ENCODE measurements around the gene TNFAIP3.

The TNFAIP3 gene

GRCh38 chr6:137866914-137867684, at the start of gene TNFAIP3:
TNFAIP3 (plus strand) TSS chr6:137867259; CDS start chr6:137871228, 3,969 bp downstream.
- Histone ChIP-seq H3K9ac (ENCODE audit: low read depth in 1 of 2, low read length in 2 of 2) (peak within 1 kb of the TSS; percentile 87 to 99), H3K4me3 (ENCODE audit: low read depth in 1 of 2, low read length in 2 of 2) (peak within 1 kb of the TSS; percentile 96 to 99), H3K9me3 (ENCODE audit: control insufficient read depth in 1 of 2, low read length in 2 of 2) (no peaks in the 10 kb centered on the region), H3K27ac (ENCODE audit: low read depth, low read length) (peak within 1 kb of the TSS; percentile 77), H3K36me3 (ENCODE audit: control insufficient read depth in 1 of 2, insufficient read depth in 2 of 2, low read length in 2 of 2) (no peaks in the 10 kb centered on the region), H3K4me1 (ENCODE audit: control insufficient read depth in 1 of 2, insufficient read depth in 2 of 2, low read length in 2 of 2) (peaks cover 26 to 32% of the 10 kb centered on the region in 2 donors), H3K27me3 (ENCODE audit: control insufficient read depth in 1 of 2, insufficient read depth in 2 of 2, low read length in 2 of 2) (no peaks in the 10 kb centered on the region)

DNA sequence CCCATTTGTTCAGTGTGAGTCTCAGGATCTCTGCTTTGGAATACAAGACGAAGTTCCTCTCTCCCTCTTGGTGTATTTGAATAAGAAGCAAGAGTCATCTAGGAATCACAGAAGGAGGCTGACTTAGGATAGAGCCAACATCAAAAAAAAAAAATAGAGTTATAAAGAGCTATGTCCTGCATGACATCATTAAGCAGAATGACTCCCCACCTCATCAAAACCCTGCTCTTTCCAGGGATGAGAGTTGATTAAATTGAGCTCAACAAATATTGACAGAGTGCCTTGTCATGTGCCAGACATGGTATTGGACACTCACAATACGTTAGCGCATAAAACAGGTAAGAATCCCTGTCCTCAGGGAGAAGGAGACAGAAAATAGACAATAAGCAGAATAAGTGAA, 48.6 kb upstream of the TNFAIP3 start:
- Histone ChIP-seq H3K4me3 (ENCODE audit: low read depth in 1 of 2, low read length in 2 of 2) (no peak overlapping the region), H3K4me1 (ENCODE audit: control insufficient read depth in 1 of 2, insufficient read depth in 2 of 2, low read length in 2 of 2) (peaks cover 5 to 8% of the 10 kb centered on the region in 2 donors), H3K9ac (ENCODE audit: low read depth in 1 of 2, low read length in 2 of 2) (no peak overlapping the region)

DNA sequence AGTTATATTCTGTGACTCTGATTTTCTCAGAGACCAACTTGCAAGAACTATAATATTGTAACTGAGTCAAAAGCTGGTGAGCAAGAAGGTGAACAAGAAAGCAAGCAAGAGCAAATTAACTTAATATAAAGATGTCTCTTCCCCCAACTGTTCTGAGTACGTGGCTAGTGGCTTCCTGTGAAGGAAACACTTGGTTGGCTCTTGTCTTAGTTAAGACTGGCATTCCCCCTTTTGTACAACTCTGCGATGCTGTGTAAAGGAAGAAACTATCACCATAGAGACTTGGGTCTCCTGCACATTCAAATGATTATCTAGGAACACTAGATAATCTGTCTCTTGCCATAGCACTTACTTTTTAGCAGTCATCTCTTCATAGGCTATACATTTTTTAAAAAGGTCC, 47.3 kb upstream of the TNFAIP3 start:
- Histone ChIP-seq H3K9me3 (ENCODE audit: control insufficient read depth in 1 of 2, low read length in 2 of 2) (no peaks in the 10 kb centered on the region), H3K4me1 (ENCODE audit: control insufficient read depth in 1 of 2, insufficient read depth in 2 of 2, low read length in 2 of 2) (peaks cover 9 to 15% of the 10 kb centered on the region in 2 donors), H3K36me3 (ENCODE audit: control insufficient read depth in 1 of 2, insufficient read depth in 2 of 2, low read length in 2 of 2) (no peaks in the 10 kb centered on the region), H3K27me3 (ENCODE audit: control insufficient read depth in 1 of 2, insufficient read depth in 2 of 2, low read length in 2 of 2) (no peaks in the 10 kb centered on the region), H3K4me3 (ENCODE audit: low read depth in 1 of 2, low read length in 2 of 2) (no peak overlapping the region), H3K27ac (ENCODE audit: low read depth, low read length) (no peak overlapping the region), H3K9ac (ENCODE audit: low read depth in 1 of 2, low read length in 2 of 2) (no peak overlapping the region)

More for the DNA sequence above, 48.6 kb upstream of the TNFAIP3 start:
- Histone ChIP-seq H3K9me3 (ENCODE audit: control insufficient read depth in 1 of 2, low read length in 2 of 2) (no peaks in the 10 kb centered on the region), H3K36me3 (ENCODE audit: control insufficient read depth in 1 of 2, insufficient read depth in 2 of 2, low read length in 2 of 2) (no peaks in the 10 kb centered on the region), H3K27ac (ENCODE audit: low read depth, low read length) (no peak overlapping the region), H3K27me3 (ENCODE audit: control insufficient read depth in 1 of 2, insufficient read depth in 2 of 2, low read length in 2 of 2) (no peaks in the 10 kb centered on the region)

DNA sequence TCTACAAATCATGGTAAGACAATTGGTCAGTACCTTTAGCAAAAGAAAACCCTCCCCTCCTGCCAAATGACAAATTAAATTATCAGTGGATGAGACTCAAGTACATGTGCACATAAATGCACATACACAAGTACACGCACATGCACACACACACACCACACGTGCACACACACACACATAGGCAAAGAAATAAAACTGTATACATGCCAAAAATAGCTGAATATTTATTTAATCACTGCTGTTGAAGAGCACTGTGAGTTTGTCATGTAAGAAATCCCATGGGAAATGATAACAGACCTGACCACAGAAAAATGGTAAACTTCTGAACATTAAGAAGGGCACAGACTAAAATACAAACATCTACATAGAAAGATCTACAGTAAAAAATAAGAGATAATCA, 46.6 kb upstream of the TNFAIP3 start:
- H3K36me3 ChIP-seq (ENCODE audit: control insufficient read depth in 1 of 2, insufficient read depth in 2 of 2, low read length in 2 of 2): no peaks in the 10 kb centered on the region
- H3K27me3 ChIP-seq (ENCODE audit: control insufficient read depth in 1 of 2, insufficient read depth in 2 of 2, low read length in 2 of 2): no peaks in the 10 kb centered on the region
- peaks cover 9 to 15% of the 10 kb centered on the region in 2 donors for H3K4me1 ChIP-seq (ENCODE audit: control insufficient read depth in 1 of 2, insufficient read depth in 2 of 2, low read length in 2 of 2)
- H3K27ac ChIP-seq (ENCODE audit: low read depth, low read length): no peak overlapping the region
- no peak overlapping the region for H3K4me3 ChIP-seq (ENCODE audit: low read depth in 1 of 2, low read length in 2 of 2)
- no peak overlapping the region for H3K9ac ChIP-seq (ENCODE audit: low read depth in 1 of 2, low read length in 2 of 2)
- H3K9me3 ChIP-seq (ENCODE audit: control insufficient read depth in 1 of 2, low read length in 2 of 2): no peaks in the 10 kb centered on the region

DNA sequence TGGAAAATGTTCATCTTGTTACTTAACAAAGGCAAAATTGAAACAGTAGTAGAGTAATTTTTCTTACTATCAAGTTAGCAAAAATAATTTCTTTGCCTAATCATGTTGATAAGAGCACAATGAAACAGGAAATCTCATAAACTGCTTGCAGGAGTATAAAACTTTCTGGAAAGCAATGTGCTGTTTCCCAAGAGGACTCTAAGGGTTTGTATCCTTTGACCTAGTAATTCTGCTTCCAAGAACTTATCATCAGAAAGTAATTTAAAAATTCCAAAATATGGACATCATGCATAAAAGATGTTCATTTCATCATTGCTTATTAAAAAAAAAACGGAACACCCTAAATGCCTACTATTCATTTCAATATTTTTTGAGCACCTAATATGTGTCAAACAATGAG, 46.1 kb upstream of the TNFAIP3 start:
- Histone ChIP-seq H3K27ac (ENCODE audit: low read depth, low read length) (no peak overlapping the region), H3K9ac (ENCODE audit: low read depth in 1 of 2, low read length in 2 of 2) (no peak overlapping the region), H3K36me3 (ENCODE audit: control insufficient read depth in 1 of 2, insufficient read depth in 2 of 2, low read length in 2 of 2) (no peaks in the 10 kb centered on the region), H3K27me3 (ENCODE audit: control insufficient read depth in 1 of 2, insufficient read depth in 2 of 2, low read length in 2 of 2) (no peaks in the 10 kb centered on the region), H3K4me1 (ENCODE audit: control insufficient read depth in 1 of 2, insufficient read depth in 2 of 2, low read length in 2 of 2) (peaks cover 9 to 11% of the 10 kb centered on the region in 2 donors), H3K9me3 (ENCODE audit: control insufficient read depth in 1 of 2, low read length in 2 of 2) (no peaks in the 10 kb centered on the region), H3K4me3 (ENCODE audit: low read depth in 1 of 2, low read length in 2 of 2) (no peak overlapping the region)

DNA sequence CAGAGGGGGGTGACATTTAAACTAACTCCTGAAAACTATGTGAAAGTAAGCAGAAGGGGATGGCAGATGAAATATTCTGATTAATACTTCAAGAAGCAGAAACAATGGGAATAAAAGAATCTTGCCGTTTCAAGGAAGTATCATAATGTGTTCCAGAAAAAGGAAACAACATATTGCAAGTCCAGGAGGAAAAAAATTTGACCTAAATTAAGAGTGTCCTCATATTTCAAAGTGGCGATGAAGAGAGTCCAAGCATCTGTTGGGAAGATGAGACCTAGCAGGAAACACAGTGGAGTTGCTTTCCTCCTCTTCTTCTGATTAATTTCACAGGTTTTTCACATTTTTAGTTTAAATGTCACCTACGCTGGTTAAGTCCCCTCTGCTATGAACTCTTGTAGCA, 45.6 kb upstream of the TNFAIP3 start:
- Histone ChIP-seq H3K27ac (ENCODE audit: low read depth, low read length) (no peak overlapping the region), H3K9me3 (ENCODE audit: control insufficient read depth in 1 of 2, low read length in 2 of 2) (no peaks in the 10 kb centered on the region), H3K4me1 (ENCODE audit: control insufficient read depth in 1 of 2, insufficient read depth in 2 of 2, low read length in 2 of 2) (peaks cover 4 to 7% of the 10 kb centered on the region in 2 donors), H3K36me3 (ENCODE audit: control insufficient read depth in 1 of 2, insufficient read depth in 2 of 2, low read length in 2 of 2) (no peaks in the 10 kb centered on the region), H3K27me3 (ENCODE audit: control insufficient read depth in 1 of 2, insufficient read depth in 2 of 2, low read length in 2 of 2) (no peaks in the 10 kb centered on the region), H3K9ac (ENCODE audit: low read depth in 1 of 2, low read length in 2 of 2) (no peak overlapping the region), H3K4me3 (ENCODE audit: low read depth in 1 of 2, low read length in 2 of 2) (no peak overlapping the region)

GRCh38 chr6:137823826-137824555, 43.1 kb upstream of the TNFAIP3 start:
- Histone ChIP-seq H3K4me1 (ENCODE audit: control insufficient read depth in 1 of 2, insufficient read depth in 2 of 2, low read length in 2 of 2) (peaks cover 4 to 7% of the 10 kb centered on the region in 2 donors), H3K4me3 (ENCODE audit: low read depth in 1 of 2, low read length in 2 of 2) (peak overlapping the region in 1 of 2 donors; percentile 30), H3K27me3 (ENCODE audit: control insufficient read depth in 1 of 2, insufficient read depth in 2 of 2, low read length in 2 of 2) (no peaks in the 10 kb centered on the region), H3K9me3 (ENCODE audit: control insufficient read depth in 1 of 2, low read length in 2 of 2) (no peaks in the 10 kb centered on the region), H3K36me3 (ENCODE audit: control insufficient read depth in 1 of 2, insufficient read depth in 2 of 2, low read length in 2 of 2) (no peaks in the 10 kb centered on the region), H3K27ac (ENCODE audit: low read depth, low read length) (no peak overlapping the region), H3K9ac (ENCODE audit: low read depth in 1 of 2, low read length in 2 of 2) (peak overlapping the region in 1 of 2 donors; percentile 26)

- Histone ChIP-seq H3K27me3 (ENCODE audit: control insufficient read depth in 1 of 2, insufficient read depth in 2 of 2, low read length in 2 of 2) (no peaks in the 10 kb centered on the region), H3K27ac (ENCODE audit: low read depth, low read length) (no peak overlapping the region), H3K9ac (ENCODE audit: low read depth in 1 of 2, low read length in 2 of 2) (peak overlapping the region in 1 of 2 donors; percentile 16), H3K4me3 (ENCODE audit: low read depth in 1 of 2, low read length in 2 of 2) (peak overlapping the region in 1 of 2 donors; percentile 30), H3K4me1 (ENCODE audit: control insufficient read depth in 1 of 2, insufficient read depth in 2 of 2, low read length in 2 of 2) (peaks cover 7% of the 10 kb centered on the region in 2 donors), H3K36me3 (ENCODE audit: control insufficient read depth in 1 of 2, insufficient read depth in 2 of 2, low read length in 2 of 2) (no peaks in the 10 kb centered on the region), H3K9me3 (ENCODE audit: control insufficient read depth in 1 of 2, low read length in 2 of 2) (no peaks in the 10 kb centered on the region)
These were observed 42.5 kb upstream of the TNFAIP3 start for GRCh38 chr6:137824556-137824879.

- no peak overlapping the region for H3K27ac ChIP-seq (ENCODE audit: low read depth, low read length)
- no peaks in the 10 kb centered on the region for H3K27me3 ChIP-seq (ENCODE audit: control insufficient read depth in 1 of 2, insufficient read depth in 2 of 2, low read length in 2 of 2)
- no peak overlapping the region for H3K9ac ChIP-seq (ENCODE audit: low read depth in 1 of 2, low read length in 2 of 2)
- H3K36me3 ChIP-seq (ENCODE audit: control insufficient read depth in 1 of 2, insufficient read depth in 2 of 2, low read length in 2 of 2): no peaks in the 10 kb centered on the region
- H3K4me1 ChIP-seq (ENCODE audit: control insufficient read depth in 1 of 2, insufficient read depth in 2 of 2, low read length in 2 of 2): peaks cover 7 to 10% of the 10 kb centered on the region in 2 donors
- no peaks in the 10 kb centered on the region for H3K9me3 ChIP-seq (ENCODE audit: control insufficient read depth in 1 of 2, low read length in 2 of 2)
- H3K4me3 ChIP-seq (ENCODE audit: low read depth in 1 of 2, low read length in 2 of 2): no peak overlapping the region
These were observed 42.2 kb upstream of the TNFAIP3 start for GRCh38 chr6:137824896-137825295.

DNA sequence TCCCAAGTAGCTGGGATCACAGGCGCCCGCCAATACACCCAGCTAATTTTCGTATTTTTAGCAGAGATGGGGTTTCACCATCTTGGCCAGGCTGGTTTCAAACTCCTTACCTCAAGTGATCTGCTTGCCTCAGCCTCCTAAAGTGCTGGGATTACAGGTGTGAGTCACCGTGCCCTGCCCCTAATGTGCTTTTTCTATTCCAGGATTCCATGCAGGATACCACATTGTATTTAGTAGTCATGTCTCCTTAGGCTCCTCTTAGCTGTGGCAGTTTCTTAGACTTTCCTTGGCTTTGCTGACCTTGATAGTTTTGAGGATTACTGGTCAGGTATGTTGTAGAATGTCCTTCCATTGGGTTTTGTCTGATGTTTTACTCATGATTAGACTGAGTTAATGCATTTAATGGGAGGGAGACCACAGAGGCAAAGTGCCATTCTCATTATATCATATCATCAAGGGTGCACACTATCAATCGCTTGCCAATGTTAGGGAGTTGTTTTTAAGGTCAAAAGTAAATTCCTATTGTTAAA, 39.6 kb upstream of the TNFAIP3 start:
- Histone ChIP-seq H3K4me1 (ENCODE audit: control insufficient read depth in 1 of 2, insufficient read depth in 2 of 2, low read length in 2 of 2) (peaks cover 7 to 19% of the 10 kb centered on the region in 2 donors), H3K9me3 (ENCODE audit: control insufficient read depth in 1 of 2, low read length in 2 of 2) (no peaks in the 10 kb centered on the region), H3K9ac (ENCODE audit: low read depth in 1 of 2, low read length in 2 of 2) (no peak overlapping the region), H3K36me3 (ENCODE audit: control insufficient read depth in 1 of 2, insufficient read depth in 2 of 2, low read length in 2 of 2) (no peaks in the 10 kb centered on the region), H3K27ac (ENCODE audit: low read depth, low read length) (no peak overlapping the region), H3K27me3 (ENCODE audit: control insufficient read depth in 1 of 2, insufficient read depth in 2 of 2, low read length in 2 of 2) (no peaks in the 10 kb centered on the region), H3K4me3 (ENCODE audit: low read depth in 1 of 2, low read length in 2 of 2) (no peak overlapping the region)
